ENCODE data around the gene RNASE4. TPM values are rescaled to one million over a fixed set of nuclear protein-coding genes. Genes with fewer than 3 reads are reported as not detected.

Gene RNASE4
- total and polyA plus RNA-seq, 2 donors, result 1.7 to 25.4 TPM

- H3K4me1 ChIP-seq (ENCODE audit: control insufficient read depth in 2 of 2, insufficient read depth in 2 of 2, low read length in 2 of 2), result no peaks in the 10 kb centered on the region
- H3K27ac ChIP-seq (ENCODE audit: low read depth in 1 of 2, low read length in 1 of 2), result no peak overlapping the region
- H3K36me3 ChIP-seq (ENCODE audit: control insufficient read depth in 2 of 2, insufficient read depth in 2 of 2, low read length in 1 of 2), result no peaks in the 10 kb centered on the region
- H3K4me3 ChIP-seq (ENCODE audit: low read length in 2 of 2), result no peak overlapping the region
- H3K9me3 ChIP-seq (ENCODE audit: control insufficient read depth in 2 of 2, insufficient read depth in 1 of 2, low read length in 1 of 2), result no peaks in the 10 kb centered on the region
- WGBS, result 96% methylated on average over 2 of the region's 2 CpGs
- H3K27me3 ChIP-seq (ENCODE audit: control insufficient read depth in 2 of 2, insufficient read depth in 1 of 2, low read length in 1 of 2), result no peaks in the 10 kb centered on the region
- DNase-seq (ENCODE audit: low read depth in 6 of 9, low spot score in 9 of 9), result no peak
Observed at GRCh38 chr14:20743556-20743955, 59.2 kb downstream of the RNASE4 start.

- Histone ChIP-seq H3K4me1 (ENCODE audit: control insufficient read depth in 2 of 2, insufficient read depth in 2 of 2, low read length in 2 of 2) (no peaks in the 10 kb centered on the region), H3K36me3 (ENCODE audit: control insufficient read depth in 2 of 2, insufficient read depth in 2 of 2, low read length in 1 of 2) (no peaks in the 10 kb centered on the region), H3K27me3 (ENCODE audit: control insufficient read depth in 2 of 2, insufficient read depth in 1 of 2, low read length in 1 of 2) (no peaks in the 10 kb centered on the region), H3K27ac (ENCODE audit: low read depth in 1 of 2, low read length in 1 of 2) (no peak within 1 kb of the TSS), H3K4me3 (ENCODE audit: low read length in 2 of 2) (no peak within 1 kb of the TSS), H3K9me3 (ENCODE audit: control insufficient read depth in 2 of 2, insufficient read depth in 1 of 2, low read length in 1 of 2) (no peaks in the 10 kb centered on the region)
- no peak for DNase-seq (ENCODE audit: low read depth in 6 of 9, low spot score in 9 of 9)
- WGBS, result 93% methylated on average over 6 of the region's 6 CpGs
Observed at GRCh38 chr14:20745571-20746358, 61.4 kb downstream of the RNASE4 start, which contains the start of gene EDDM3A. Gene EDDM3A (plus strand): TSS chr14:20745887. CDS start chr14:20747581, 1,694 bp downstream.

- H3K27ac ChIP-seq (ENCODE audit: low read depth in 1 of 2, low read length in 1 of 2), result no peak overlapping the region
- H3K4me3 ChIP-seq (ENCODE audit: low read length in 2 of 2), result no peak overlapping the region
- no peak for DNase-seq (ENCODE audit: low read depth in 6 of 9, low spot score in 9 of 9)
- no peaks in the 10 kb centered on the region for H3K36me3 ChIP-seq (ENCODE audit: control insufficient read depth in 2 of 2, insufficient read depth in 2 of 2, low read length in 1 of 2)
- 96% methylated on average over 3 of the region's 3 CpGs for WGBS
- H3K9me3 ChIP-seq (ENCODE audit: control insufficient read depth in 2 of 2, insufficient read depth in 1 of 2, low read length in 1 of 2), result no peaks in the 10 kb centered on the region
- H3K27me3 ChIP-seq (ENCODE audit: control insufficient read depth in 2 of 2, insufficient read depth in 1 of 2, low read length in 1 of 2), result no peaks in the 10 kb centered on the region
- H3K4me1 ChIP-seq (ENCODE audit: control insufficient read depth in 2 of 2, insufficient read depth in 2 of 2, low read length in 2 of 2), result no peaks in the 10 kb centered on the region
Observed at GRCh38 chr14:20746566-20746965, 62.2 kb downstream of the RNASE4 start.

- WGBS, result 98% methylated on average over 2 of the region's 2 CpGs
- no peak for DNase-seq (ENCODE audit: low read depth in 6 of 9, low spot score in 9 of 9)
- Histone ChIP-seq H3K9me3 (ENCODE audit: control insufficient read depth in 2 of 2, insufficient read depth in 1 of 2, low read length in 1 of 2) (peaks cover 3 to 5% of the 10 kb centered on the region in 2 donors), H3K4me1 (ENCODE audit: control insufficient read depth in 2 of 2, insufficient read depth in 2 of 2, low read length in 2 of 2) (no peaks in the 10 kb centered on the region), H3K4me3 (ENCODE audit: low read length in 2 of 2) (no peak overlapping the region), H3K27me3 (ENCODE audit: control insufficient read depth in 2 of 2, insufficient read depth in 1 of 2, low read length in 1 of 2) (no peaks in the 10 kb centered on the region), H3K27ac (ENCODE audit: low read depth in 1 of 2, low read length in 1 of 2) (no peak overlapping the region), H3K36me3 (ENCODE audit: control insufficient read depth in 2 of 2, insufficient read depth in 2 of 2, low read length in 1 of 2) (no peaks in the 10 kb centered on the region)
Observed at GRCh38 chr14:20748439-20748838, 64.1 kb downstream of the RNASE4 start.

- H3K27me3 ChIP-seq (ENCODE audit: control insufficient read depth in 2 of 2, insufficient read depth in 1 of 2, low read length in 1 of 2), result no peaks in the 10 kb centered on the region
- no peaks in the 10 kb centered on the region for H3K4me1 ChIP-seq (ENCODE audit: control insufficient read depth in 2 of 2, insufficient read depth in 2 of 2, low read length in 2 of 2)
- no peak for DNase-seq (ENCODE audit: low read depth in 6 of 9, low spot score in 9 of 9)
- no peak overlapping the region for H3K4me3 ChIP-seq (ENCODE audit: low read length in 2 of 2)
- WGBS, result 96% methylated on average over 1 of the region's 1 CpG
- H3K27ac ChIP-seq (ENCODE audit: low read depth in 1 of 2, low read length in 1 of 2), result no peak overlapping the region
- peaks cover 5% of the 10 kb centered on the region in 2 donors for H3K9me3 ChIP-seq (ENCODE audit: control insufficient read depth in 2 of 2, insufficient read depth in 1 of 2, low read length in 1 of 2)
- H3K36me3 ChIP-seq (ENCODE audit: control insufficient read depth in 2 of 2, insufficient read depth in 2 of 2, low read length in 1 of 2), result no peaks in the 10 kb centered on the region
Observed at GRCh38 chr14:20750194-20750593, 65.8 kb downstream of the RNASE4 start.

Other genes starting within 250 kb of the RNASE4 start
- gene KLHL33, start 248.4 kb upstream of the RNASE4 start, total RNA-seq, result 0.80 TPM
- 0.64 TPM for gene KLHL33, start 248.4 kb upstream of the RNASE4 start, polyA plus RNA-seq
- 34.8 TPM for gene OSGEP, start 229.7 kb upstream of the RNASE4 start, total RNA-seq
- 96.8 TPM for gene OSGEP, start 229.7 kb upstream of the RNASE4 start, polyA plus RNA-seq
- 159 TPM for gene APEX1, start 229.3 kb upstream of the RNASE4 start, total RNA-seq
- gene APEX1, start 229.3 kb upstream of the RNASE4 start, polyA plus RNA-seq, result 128 TPM
- 18.6 TPM for gene PIP4P1, start 223.1 kb upstream of the RNASE4 start, total RNA-seq
- 53.2 TPM for gene PIP4P1, start 223.1 kb upstream of the RNASE4 start, polyA plus RNA-seq
- 50.7 TPM for gene PNP, start 215.2 kb upstream of the RNASE4 start, total RNA-seq
- gene PNP, start 215.2 kb upstream of the RNASE4 start, polyA plus RNA-seq, result 29.8 TPM
- gene RNASE10, start 179.0 kb upstream of the RNASE4 start, total RNA-seq, result 0.09 TPM
- gene RNASE10, start 179.0 kb upstream of the RNASE4 start, polyA plus RNA-seq, result 0.09 TPM
- gene RNASE9, start 123.5 kb upstream of the RNASE4 start, total RNA-seq, result not detected
- gene RNASE9, start 123.5 kb upstream of the RNASE4 start, polyA plus RNA-seq, result 0.02 TPM
- gene RNASE11, start 96.6 kb upstream of the RNASE4 start, total RNA-seq, result not detected
- 0.02 TPM for gene RNASE11, start 96.6 kb upstream of the RNASE4 start, polyA plus RNA-seq
- gene RNASE12, start 93.2 kb upstream of the RNASE4 start, total RNA-seq, result not detected
- gene RNASE12, start 93.2 kb upstream of the RNASE4 start, polyA plus RNA-seq, result not detected
- gene OR6S1, start 42.9 kb upstream of the RNASE4 start, total RNA-seq, result not detected
- not detected for gene OR6S1, start 42.9 kb upstream of the RNASE4 start, polyA plus RNA-seq
- 0.99 TPM for gene ANG, start 4.2 kb downstream of the RNASE4 start, total RNA-seq
- 9.1 TPM for gene ANG, start 4.2 kb downstream of the RNASE4 start, polyA plus RNA-seq
- gene EDDM3A, start 61.3 kb downstream of the RNASE4 start, total RNA-seq, result not detected
- gene EDDM3A, start 61.3 kb downstream of the RNASE4 start, polyA plus RNA-seq, result 0.11 TPM
- 0.09 TPM for gene EDDM3B, start 83.8 kb downstream of the RNASE4 start, total RNA-seq
- 1.7 TPM for gene EDDM3B, start 83.8 kb downstream of the RNASE4 start, polyA plus RNA-seq
- gene RNASE6, start 96.7 kb downstream of the RNASE4 start, total RNA-seq, result 31.3 TPM
- 87.1 TPM for gene RNASE6, start 96.7 kb downstream of the RNASE4 start, polyA plus RNA-seq
- gene RNASE1, start 118.3 kb downstream of the RNASE4 start, total RNA-seq, result 200 TPM
- gene RNASE1, start 118.3 kb downstream of the RNASE4 start, polyA plus RNA-seq, result 491 TPM
- 26.7 TPM for gene RNASE3, start 206.8 kb downstream of the RNASE4 start, total RNA-seq
- gene RNASE3, start 206.8 kb downstream of the RNASE4 start, polyA plus RNA-seq, result 1.2 TPM

All from thymus (tissue), 11 donors.